OCI-LY3 (cell line): ENCODE results near the gene ACTN3.

Source experiments
- EZH2phosphoT487 ChIP-seq: fragments of 200-600 bp; shearing (Covaris generic); IDR thresholded peaks from 2 replicates; pipeline ENCODE4 v1.6.1; 2018; ENCODE audit warnings: antibody characterized with exemption, mixed run types, low read depth
- TF ChIP-seq, protein P1 (sequence below): fragments of 200-600, 300-600 bp; sonication (generic); IDR thresholded peaks from 2 replicates; pipeline ENCODE4 v1.5.1; 2014; ENCODE audit warnings: antibody characterized with exemption, low read length, low read depth

DNA sequence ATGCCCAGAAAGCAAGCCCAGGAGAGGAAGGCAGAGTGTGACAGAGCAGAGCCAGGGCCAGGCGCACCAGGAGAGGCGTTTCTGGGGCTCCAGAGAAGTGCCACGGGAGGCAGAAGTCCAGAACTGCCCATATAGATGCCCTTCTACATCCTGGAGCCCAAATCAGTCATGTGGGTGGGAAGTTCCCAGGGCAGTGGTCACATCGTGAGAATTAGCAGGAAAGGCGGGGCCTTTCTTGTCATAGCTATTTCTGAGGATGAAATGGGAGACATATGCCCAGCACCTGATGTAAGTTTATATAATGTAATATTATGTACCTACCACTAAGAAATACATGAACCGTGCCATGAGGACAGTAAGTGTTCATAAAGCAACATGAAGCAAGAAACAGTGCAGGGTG, 13.9 kb upstream of the ACTN3 start:
- TF ChIP-seq, protein P1, sequence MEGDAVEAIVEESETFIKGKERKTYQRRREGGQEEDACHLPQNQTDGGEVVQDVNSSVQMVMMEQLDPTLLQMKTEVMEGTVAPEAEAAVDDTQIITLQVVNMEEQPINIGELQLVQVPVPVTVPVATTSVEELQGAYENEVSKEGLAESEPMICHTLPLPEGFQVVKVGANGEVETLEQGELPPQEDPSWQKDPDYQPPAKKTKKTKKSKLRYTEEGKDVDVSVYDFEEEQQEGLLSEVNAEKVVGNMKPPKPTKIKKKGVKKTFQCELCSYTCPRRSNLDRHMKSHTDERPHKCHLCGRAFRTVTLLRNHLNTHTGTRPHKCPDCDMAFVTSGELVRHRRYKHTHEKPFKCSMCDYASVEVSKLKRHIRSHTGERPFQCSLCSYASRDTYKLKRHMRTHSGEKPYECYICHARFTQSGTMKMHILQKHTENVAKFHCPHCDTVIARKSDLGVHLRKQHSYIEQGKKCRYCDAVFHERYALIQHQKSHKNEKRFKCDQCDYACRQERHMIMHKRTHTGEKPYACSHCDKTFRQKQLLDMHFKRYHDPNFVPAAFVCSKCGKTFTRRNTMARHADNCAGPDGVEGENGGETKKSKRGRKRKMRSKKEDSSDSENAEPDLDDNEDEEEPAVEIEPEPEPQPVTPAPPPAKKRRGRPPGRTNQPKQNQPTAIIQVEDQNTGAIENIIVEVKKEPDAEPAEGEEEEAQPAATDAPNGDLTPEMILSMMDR, result no peak
- TF ChIP-seq EZH2phosphoT487, result no peak
